ENCODE results near the gene NUMBL. TPM values are rescaled to one million over a fixed set of nuclear protein-coding genes. Genes with fewer than 3 reads are reported as not detected.

Gene NUMBL
- total RNA-seq, 1 experiment from 2014 or later, result 18.1 TPM

- DNase-seq (ENCODE audit: low read depth), result peak; percentile 98
Measured at GRCh38 chr19:40716482-40717324, 26.3 kb upstream of the NUMBL start, which contains the start of the genes COQ8B and ITPKC. TSS of gene COQ8B (minus strand) at chr19:40716886. CDS start at chr19:40714632, 2,254 bp downstream. TSS of gene ITPKC (plus strand) at chr19:40717112. CDS start at chr19:40717136, 24 bp downstream.

GRCh38 chr19:40716031-40716481 lies 25.6 kb upstream of the NUMBL start:
- peak; percentile 99 for DNase-seq (ENCODE audit: low read depth)

- DNase-seq (ENCODE audit: low read depth), result peak; percentile 93
Measured at GRCh38 chr19:40714441-40715299, 24.2 kb upstream of the NUMBL start.

GRCh38 chr19:40713939-40714338 lies 23.5 kb upstream of the NUMBL start:
- no peak for DNase-seq (ENCODE audit: low read depth)

GRCh38 chr19:40709817-40710216 lies 19.4 kb upstream of the NUMBL start:
- no peak for DNase-seq (ENCODE audit: low read depth)

GRCh38 chr19:40707615-40708014 lies 17.2 kb upstream of the NUMBL start:
- DNase-seq (ENCODE audit: low read depth), result no peak

GRCh38 chr19:40705950-40706619 lies 15.6 kb upstream of the NUMBL start:
- DNase-seq (ENCODE audit: low read depth), result no peak

GRCh38 chr19:40705362-40705651 lies 14.9 kb upstream of the NUMBL start:
- no peak for DNase-seq (ENCODE audit: low read depth)

GRCh38 chr19:40704491-40705361 lies 14.3 kb upstream of the NUMBL start:
- no peak for DNase-seq (ENCODE audit: low read depth)

- DNase-seq (ENCODE audit: low read depth), result no peak
Measured at GRCh38 chr19:40703029-40703755, 12.7 kb upstream of the NUMBL start.

GRCh38 chr19:40702337-40703012 lies 12.0 kb upstream of the NUMBL start:
- DNase-seq (ENCODE audit: low read depth), result no peak

- DNase-seq (ENCODE audit: low read depth), result no peak
Measured at GRCh38 chr19:40701758-40702157, 11.3 kb upstream of the NUMBL start.

- DNase-seq (ENCODE audit: low read depth), result no peak
Measured at GRCh38 chr19:40700083-40700482, 9.6 kb upstream of the NUMBL start.

- no peak for DNase-seq (ENCODE audit: low read depth)
Measured at GRCh38 chr19:40697007-40697406, 6.6 kb upstream of the NUMBL start.

GRCh38 chr19:40695881-40696280 lies 5.4 kb upstream of the NUMBL start:
- no peak for DNase-seq (ENCODE audit: low read depth)

- no peak for DNase-seq (ENCODE audit: low read depth)
Measured at GRCh38 chr19:40693896-40694295, 3.4 kb upstream of the NUMBL start.

GRCh38 chr19:40693150-40693788 lies 2.8 kb upstream of the NUMBL start:
- no peak for DNase-seq (ENCODE audit: low read depth)

GRCh38 chr19:40692212-40692551 lies 1.7 kb upstream of the NUMBL start:
- DNase-seq (ENCODE audit: low read depth), result no peak

GRCh38 chr19:40691421-40692211 lies 1.2 kb upstream of the NUMBL start:
- DNase-seq (ENCODE audit: low read depth), result no peak
